Activated B cell treated with CpG ODN at 0.5 μM for 24 hours (primary cell): ENCODE results near the gene PLIN1. TPM values are rescaled to one million over a fixed set of nuclear protein-coding genes. Genes with fewer than 3 reads are reported as not detected.

Experiments used
- ATAC-seq: fragments of 200-7000 bp; cut with Tn5 transposase; one replicate; pipeline ENCODE4 v1.10.0; 2021; ENCODE audit warnings: low read depth, mild to moderate bottlenecking, moderate library complexity
- CTCF ChIA-PET: fragments of 350-600 bp; sonication (Branson Sonifier 250); formaldehyde crosslinking; loops from one replicate; lab custom pipeline; 2021; ENCODE audit warnings: antibody characterized with exemption; lab: Charles Lee
- POLR2A ChIA-PET: fragments of 350-600 bp; sonication (Branson Sonifier 250); formaldehyde crosslinking; loops from one replicate; lab custom pipeline; 2021; ENCODE audit warnings: antibody characterized with exemption; lab: Charles Lee
- DNase-seq: peaks from one replicate; pipeline ENCODE4 v3.0.0; 2022
- H3K27ac Mint-ChIP-seq: one replicate; pipeline ENCODE4 v1.8.0; 2020; ENCODE audit warnings: mixed read lengths
- H3K27me3 Mint-ChIP-seq: one replicate; pipeline ENCODE4 v1.8.0; 2021; ENCODE audit warnings: mixed read lengths
- H3K36me3 Mint-ChIP-seq: one replicate; pipeline ENCODE4 v1.8.0; 2021; ENCODE audit warnings: low read depth, mixed read lengths
- H3K4me1 Mint-ChIP-seq: one replicate; pipeline ENCODE4 v1.8.0; 2021; ENCODE audit warnings: mixed read lengths
- H3K4me3 Mint-ChIP-seq: one replicate; pipeline ENCODE4 v1.8.0; 2020; ENCODE audit warnings: mild to moderate bottlenecking, mixed read lengths
- H3K9me3 Mint-ChIP-seq: one replicate; pipeline ENCODE4 v1.8.0; 2020; ENCODE audit warnings: mixed read lengths
- CTCF ChIP-seq: fragments of 200-600 bp; IDR thresholded peaks from one replicate; pipeline ENCODE4 v1.8.0; 2022; ENCODE audit warnings: antibody characterized with exemption, mild to moderate bottlenecking
- intact Hi-C: fragments of 100-400 bp; cut with micrococcal nuclease; formaldehyde crosslinking; loops from one replicate; pipeline ENCODE4 v1.15.1; 2024
- total RNA-seq: library from RNA; stranded (reverse); gene quantifications from 2 replicates; pipeline ENCODE4 v1.2.3, GENCODE V29; 2022

PLIN1 gene
- total RNA-seq, 1 donor from 2014 or later: 0.27 TPM

- no peaks in the 10 kb centered on the region for H3K4me1 Mint-ChIP-seq
- no peaks in the 10 kb centered on the region for H3K27me3 Mint-ChIP-seq
- no peak overlapping the region for H3K4me3 Mint-ChIP-seq
- DNase-seq: no peak
- no peaks in the 10 kb centered on the region for H3K9me3 Mint-ChIP-seq
- intact Hi-C loops: no loop called here
- no peak for ATAC-seq
- no peak overlapping the region for H3K27ac Mint-ChIP-seq
- CTCF ChIA-PET: no interaction called here
- peaks cover 3% of the 10 kb centered on the region for H3K36me3 Mint-ChIP-seq
- POLR2A ChIA-PET: no interaction called here
- no peak for TF ChIP-seq CTCF
Observed at GRCh38 chr15:89681146-89681545, 2.0 kb upstream of the PLIN1 start.

GRCh38 chr15:89680282-89680873 is 1.2 kb upstream of the PLIN1 start:
- DNase-seq (no peak), ATAC-seq (no peak)
- H3K27me3 Mint-ChIP-seq: no peaks in the 10 kb centered on the region
- peaks cover under 1% of the 10 kb centered on the region for H3K36me3 Mint-ChIP-seq
- H3K4me3 Mint-ChIP-seq: no peak overlapping the region
- no peak overlapping the region for H3K27ac Mint-ChIP-seq
- no peak for TF ChIP-seq CTCF
- ChIA-PET POLR2A (no interaction called here), CTCF (no interaction called here)
- no peaks in the 10 kb centered on the region for H3K9me3 Mint-ChIP-seq
- H3K4me1 Mint-ChIP-seq: no peaks in the 10 kb centered on the region
- intact Hi-C loops: no loop called here

GRCh38 chr15:89677381-89677780 is 1.8 kb downstream of the PLIN1 start:
- ChIA-PET CTCF (no interaction called here), POLR2A (no interaction called here)
- Mint-ChIP-seq H3K36me3 (no peaks in the 10 kb centered on the region), H3K27me3 (no peaks in the 10 kb centered on the region), H3K9me3 (no peaks in the 10 kb centered on the region), H3K4me3 (no peak overlapping the region), H3K4me1 (no peaks in the 10 kb centered on the region), H3K27ac (no peak overlapping the region)
- ATAC-seq: no peak
- no peak for DNase-seq
- intact Hi-C loops: no loop called here
- no peak for TF ChIP-seq CTCF

GRCh38 chr15:89675606-89676005 is 3.6 kb downstream of the PLIN1 start:
- Mint-ChIP-seq H3K27ac (no peak overlapping the region), H3K27me3 (no peaks in the 10 kb centered on the region), H3K9me3 (no peaks in the 10 kb centered on the region), H3K36me3 (no peaks in the 10 kb centered on the region), H3K4me1 (no peaks in the 10 kb centered on the region), H3K4me3 (no peak overlapping the region)
- TF ChIP-seq CTCF: no peak
- POLR2A ChIA-PET: interaction anchor here (0.7 kb wide), 1 partner anchor 190 kb away, joined by 15 read pairs; no protein-coding TSS in a partner anchor
- intact Hi-C loops: no loop called here
- ATAC-seq: no peak
- no peak for DNase-seq
- CTCF ChIA-PET: no interaction called here

GRCh38 chr15:89674526-89674925 is 4.6 kb downstream of the PLIN1 start:
- Mint-ChIP-seq H3K4me1 (no peaks in the 10 kb centered on the region), H3K9me3 (no peaks in the 10 kb centered on the region), H3K36me3 (no peaks in the 10 kb centered on the region), H3K4me3 (no peak overlapping the region), H3K27ac (no peak overlapping the region), H3K27me3 (no peaks in the 10 kb centered on the region)
- ATAC-seq: no peak
- no peak for TF ChIP-seq CTCF
- DNase-seq: no peak
- intact Hi-C loops: no loop called here
- CTCF ChIA-PET: no interaction called here
- POLR2A ChIA-PET: no interaction called here
